Endothelial cell of umbilical vein (primary cell): Measurements from ENCODE around the gene SPRED3. TPM values are rescaled to one million over a fixed set of nuclear protein-coding genes. Genes with fewer than 3 reads are reported as not detected.

Experiments used
- BruUV-seq: library from RNA; stranded (reverse); fragments of 400-500 nt; replicated peaks from 2 replicates; lab custom pipeline; 2021; lab: Mats Ljungman, UMichigan
- CTCF ChIA-PET: fragments of 300-600, 350-600 bp; sonication (Branson Sonifier 250); formaldehyde crosslinking; loops from one replicate; lab custom pipeline; 2021; ENCODE audit warnings: antibody characterized with exemption, inconsistent platforms; lab: Charles Lee
- POLR2A ChIA-PET: fragments of 300-600, 350-600 bp; sonication (Branson Sonifier 250); formaldehyde crosslinking; loops from one replicate; lab custom pipeline; 2021; ENCODE audit warnings: antibody characterized with exemption, inconsistent platforms; lab: Charles Lee
- DNase-seq: peaks from one replicate; pipeline ENCODE4 v3.0.0-alpha.2; 2011; ENCODE audit warnings: low read depth, low spot score
- FAIRE-seq: peaks from 2 replicates; lab custom pipeline; 2011; peaks lifted over from hg19 to GRCh38; lab: Jason Lieb, UNC
- H2AFZ ChIP-seq: 2 replicates; pipeline ENCODE4 v1.6.0; 2012; ENCODE audit warnings: low read depth, low read length, control low read depth, inconsistent platforms
- H3K27ac ChIP-seq: 2 replicates; pipeline ENCODE4 v1.5.1; 2011; ENCODE audit warnings: low read depth, mild to moderate bottlenecking, control low read depth, low read length, moderate library complexity; ENCODE audit not compliant: insufficient read depth
- H3K27me3 ChIP-seq, 2 experiments: 2 replicates each; pipeline versions ENCODE4 v1.6.0 to v1.6.1; 2011; ENCODE audit warnings: low read length in 2 of 2, mixed read lengths in 1 of 2; ENCODE audit not compliant: control insufficient read depth in 2 of 2, insufficient read depth in 2 of 2
- H3K36me3 ChIP-seq, 2 experiments: 2 replicates in 1 of 2; 3 replicates in 1 of 2; pipeline ENCODE4 v1.5.1; 2011; ENCODE audit warnings: low read length in 2 of 2, mild to moderate bottlenecking in 1 of 2, moderate library complexity in 1 of 2; ENCODE audit not compliant: control insufficient read depth in 2 of 2, insufficient read depth in 2 of 2; ENCODE audit errors: extremely low read depth in 1 of 2
- H3K4me1 ChIP-seq: 3 replicates; pipeline ENCODE4 v1.5.1; 2011; ENCODE audit warnings: mild to moderate bottlenecking, low read length; ENCODE audit not compliant: control insufficient read depth, insufficient read depth; ENCODE audit errors: extremely low read depth
- H3K4me2 ChIP-seq: 2 replicates; pipeline ENCODE4 v1.6.1; 2011; ENCODE audit warnings: low read length, control low read depth, mixed read lengths; ENCODE audit not compliant: insufficient read depth
- H3K4me3 ChIP-seq, 3 experiments: fragments of 200-600 bp in 1 of 3; sonication (generic), shearing (Covaris generic) in 1 of 3; replicated peaks in 1 of 3; 2 replicates each; pipeline ENCODE4 v1.5.1; 2011 to 2016; ENCODE audit warnings: control low read depth in 3 of 3, low read length in 3 of 3, mild to moderate bottlenecking in 2 of 3, inconsistent platforms in 1 of 3, low read depth in 1 of 3, moderate library complexity in 1 of 3; ENCODE audit not compliant: insufficient read depth in 1 of 3
- H3K79me2 ChIP-seq: 2 replicates; pipeline ENCODE4 v1.6.0; 2012; ENCODE audit warnings: low read length, inconsistent platforms; ENCODE audit not compliant: control insufficient read depth, insufficient read depth
- H3K9ac ChIP-seq: replicated peaks from 2 replicates; pipeline ENCODE3; 2011; ENCODE audit warnings: low read length, control low read depth; ENCODE audit not compliant: insufficient read depth; ENCODE audit errors: extremely low read depth
- H3K9me1 ChIP-seq: replicated peaks from 3 replicates; pipeline ENCODE4 v1.6.0; 2011; ENCODE audit warnings: mild to moderate bottlenecking, low read length; ENCODE audit not compliant: control insufficient read depth, insufficient read depth; ENCODE audit errors: extremely low read depth
- H3K9me3 ChIP-seq: replicated peaks from 2 replicates; pipeline ENCODE4 v1.5.1; 2012; ENCODE audit warnings: low read length, inconsistent platforms; ENCODE audit not compliant: control insufficient read depth, insufficient read depth
- H4K20me1 ChIP-seq: replicated peaks from 2 replicates; pipeline ENCODE3; 2011; ENCODE audit warnings: mild to moderate bottlenecking, low read length; ENCODE audit not compliant: control insufficient read depth, insufficient read depth; ENCODE audit errors: extremely low read depth
- CTCF ChIP-seq, 2 donors: IDR thresholded peaks; 1 replicate in 1 of 2; 2 replicates in 1 of 2; pipeline ENCODE4 v1.5.1; 2011; ENCODE audit warnings: low read length in 2 of 2, mild to moderate bottlenecking in 2 of 2, moderate library complexity in 2 of 2, control low read depth in 1 of 2, inconsistent platforms in 1 of 2, low read depth in 1 of 2; ENCODE audit not compliant: insufficient read depth in 1 of 2; ENCODE audit errors: extremely low read depth in 1 of 2
- EZH2 ChIP-seq: IDR thresholded peaks from 2 replicates; pipeline ENCODE4 v1.6.1; 2012; ENCODE audit warnings: borderline replicate concordance, low read depth, mild to moderate bottlenecking, moderate library complexity, low read length, inconsistent platforms; ENCODE audit not compliant: severe bottlenecking
- FOS ChIP-seq: IDR thresholded peaks from 2 replicates; pipeline ENCODE4 v1.6.1; 2011; ENCODE audit warnings: mild to moderate bottlenecking, low read length, moderate library complexity, borderline replicate concordance; ENCODE audit not compliant: insufficient read depth
- GATA2 ChIP-seq: IDR thresholded peaks from 2 replicates; pipeline ENCODE4 v1.7.0; 2011; ENCODE audit warnings: low read depth, mild to moderate bottlenecking, moderate library complexity, mixed read lengths, low read length; ENCODE audit not compliant: insufficient read length, insufficient read depth
- JUN ChIP-seq: IDR thresholded peaks from 2 replicates; pipeline ENCODE4 v1.6.1; 2011; ENCODE audit warnings: borderline replicate concordance, low read depth; ENCODE audit not compliant: insufficient read length, insufficient read depth
- MAX ChIP-seq: IDR thresholded peaks from 2 replicates; pipeline ENCODE4 v1.6.1; 2011; ENCODE audit not compliant: insufficient read depth, insufficient read length
- MYC ChIP-seq: IDR thresholded peaks from one replicate; pipeline ENCODE4 v1.6.1; 2011; ENCODE audit warnings: mild to moderate bottlenecking, low read depth, low read length
- POLR2A ChIP-seq: IDR thresholded peaks from 2 replicates; pipeline ENCODE4 v1.6.1; 2012; ENCODE audit warnings: low read depth, mild to moderate bottlenecking, control low read depth, low read length
- POLR2AphosphoS5 ChIP-seq: IDR thresholded peaks from 2 replicates; pipeline ENCODE4 v1.6.1; 2012; ENCODE audit warnings: low read depth, mild to moderate bottlenecking, control low read depth, low read length, moderate library complexity; ENCODE audit not compliant: insufficient read depth
- dilution Hi-C: fragments of 300-500 bp; cut with MboI; formaldehyde crosslinking; loops from one replicate; pipeline ENCODE4 v1.15.0; 2019; ENCODE audit warnings: low sequenced_read_pairs; ENCODE audit not compliant: extremely low pct_ligation_motif_present
- intact Hi-C: fragments of 100-400 bp; cut with micrococcal nuclease; formaldehyde crosslinking; loops from one replicate; pipeline ENCODE4 v1.10.0; 2022
- polyA plus RNA-seq, 4 experiments: library from polyadenylated mRNA; depleted of rRNA in 3 of 4; stranded (reverse) in 3 of 4; unstranded in 1 of 4; fragments of >200 nt; gene quantifications; 2 replicates each; pipeline versions ENCODE4 v1.2.1 to v1.2.3, GENCODE V29; 2011 to 2012; ENCODE audit warnings: missing spikeins in 1 of 4
- total RNA-seq: library from RNA; stranded (reverse); gene quantifications from 2 replicates; pipeline ENCODE4 v1.2.3, GENCODE V29; 2021

The SPRED3 gene
- total and polyA plus RNA-seq, 2 donors (not counting 3 experiments of a cell fraction or from before 2014, with no cell fraction given): 5.7 to 15.7 TPM

GRCh38 chr19:38401148-38401547, 12.7 kb downstream of the SPRED3 start:
- Histone ChIP-seq H2AFZ (no peak overlapping the region), H3K9me1 (no peaks in the 10 kb centered on the region), H3K36me3 (no peaks in the 10 kb centered on the region), H3K4me2 (no peak overlapping the region), H3K9me3 (no peaks in the 10 kb centered on the region), H3K9ac (no peak overlapping the region), H3K27ac (no peak overlapping the region), H4K20me1 (no peaks in the 10 kb centered on the region), H3K27me3 (no peaks in the 10 kb centered on the region), H3K4me3 (no peak overlapping the region), H3K79me2 (no peaks in the 10 kb centered on the region), H3K4me1 (peaks cover 2% of the 10 kb centered on the region)
- dilution Hi-C loops (no loop called here), intact Hi-C loops (loop anchor here (5.0 to 10.0 kb wide), 2 partner anchors 159 to 304 kb away; no protein-coding TSS in a partner anchor)
- no peak for FAIRE-seq
- ChIA-PET POLR2A (no interaction called here), CTCF (no interaction called here)
- no peak for TF ChIP-seq JUN
- TF ChIP-seq GATA2: peak; percentile 14
- BruUV-seq: no TSS peak
- DNase-seq: peak; percentile 45

GRCh38 chr19:38402623-38402966, 14.1 kb downstream of the SPRED3 start:
- Histone ChIP-seq H3K9me1 (no peaks in the 10 kb centered on the region), H3K4me1 (peaks cover 2% of the 10 kb centered on the region), H3K4me2 (peak overlapping the region; percentile 69), H4K20me1 (no peaks in the 10 kb centered on the region), H3K9me3 (no peaks in the 10 kb centered on the region), H3K27me3 (no peaks in the 10 kb centered on the region), H3K9ac (no peak overlapping the region), H3K36me3 (no peaks in the 10 kb centered on the region), H2AFZ (peak overlapping the region; percentile 88), H3K4me3 (peak overlapping the region in 2 of 3 experiments; percentile 25 to 37), H3K79me2 (no peaks in the 10 kb centered on the region), H3K27ac (no peak overlapping the region)
- TF ChIP-seq CTCF (IDR thresholded peaks at IDR 0.05; ENCODE audit: extremely low read depth in 1 of 2, insufficient read depth in 1 of 2, low read depth in 1 of 2, low read length in 2 of 2) (no peak), POLR2AphosphoS5 (no peak), JUN (no peak), MAX (no peak), EZH2 (no peak), FOS (no peak), POLR2A (no peak), MYC (no peak)
- no peak for DNase-seq
- dilution Hi-C loops: no loop called here
- intact Hi-C loops: loop anchor here (2.0 to 10.0 kb wide), 4 partner anchors 28 to 302 kb away; partner anchors contain the start of gene PSMD8
- ChIA-PET CTCF (interaction anchor here (0.6 to 3.4 kb wide), 51 partner anchors 8 to 924 kb away, joined by 3 to 66 read pairs (median 4); partner anchors contain the start of genes C19orf33, CATSPERG, EIF3K and GGN), POLR2A (interaction anchor here (1.2 to 2.4 kb wide), 3 partner anchors 15 to 528 kb away, joined by 4 to 11 read pairs (median 9); partner anchors contain the start of genes GGN, MRPS12, PSMD8 and SARS2)
- no TSS peak for BruUV-seq
- FAIRE-seq: no peak
